M059J (cell line): ENCODE results near the gene RASGRP1. TPM values are rescaled to one million over a fixed set of nuclear protein-coding genes. Genes with fewer than 3 reads are reported as not detected.
"Not testable (repeated sequence)": the region's sequence is repeated elsewhere in the genome, so short reads cannot be mapped to it uniquely, and the experiment has no call there.

Experiments used
- DNase-seq: peaks from one replicate; pipeline ENCODE4 v3.0.0-alpha.2; 2012; ENCODE audit warnings: low read depth
- total RNA-seq: library from RNA; depleted of rRNA; stranded (reverse); fragments of >200 nt; shearing (Covaris generic); gene quantifications from 2 replicates; pipeline ENCODE4 v1.2.3, GENCODE V29; 2014; rRNA removed

The RASGRP1 gene
- 0.22 and 0.52 TPM in 2 replicates for total RNA-seq

DNA sequence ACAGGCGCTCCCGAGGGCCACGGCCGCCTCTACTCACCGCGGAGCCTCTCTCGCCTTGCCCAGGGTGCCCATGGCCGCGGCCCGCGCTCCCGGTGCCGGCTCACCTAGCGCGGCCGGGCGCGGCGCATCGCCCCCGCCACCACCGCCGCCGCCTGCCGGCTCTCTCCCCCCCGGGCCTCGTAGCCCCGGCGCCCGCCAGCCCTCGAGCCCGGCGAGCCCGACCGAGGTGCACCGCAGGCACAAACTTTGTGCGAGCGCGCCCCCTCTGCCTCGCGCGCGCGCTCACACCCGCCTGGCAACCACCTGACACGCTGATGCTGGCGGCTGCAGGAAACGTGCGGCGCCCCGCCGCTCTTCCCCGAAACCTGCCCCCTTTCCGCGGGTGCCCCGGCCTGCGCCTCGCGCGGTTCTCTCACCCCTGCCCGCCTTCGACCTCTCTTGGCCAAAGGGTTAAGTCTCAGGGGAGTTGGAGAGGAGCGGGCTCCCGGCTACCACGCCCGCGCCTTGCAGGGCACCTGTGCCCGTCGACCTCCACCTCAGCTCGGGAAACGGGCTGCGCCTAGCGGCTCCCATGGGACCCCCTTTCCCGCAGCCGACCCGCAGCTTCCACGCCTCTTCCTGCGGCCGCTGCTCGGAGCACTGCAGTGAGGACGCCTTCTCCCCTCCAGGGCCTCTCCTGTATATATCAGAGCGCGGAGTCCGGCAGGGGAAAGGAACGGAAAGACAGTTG, at the start of gene RASGRP1:
TSS of gene RASGRP1 (minus strand) at position 258 of the 730 bp plus-strand sequence. CDS start at position 72, 186 bp downstream.
- peak; percentile 47 for DNase-seq

DNA sequence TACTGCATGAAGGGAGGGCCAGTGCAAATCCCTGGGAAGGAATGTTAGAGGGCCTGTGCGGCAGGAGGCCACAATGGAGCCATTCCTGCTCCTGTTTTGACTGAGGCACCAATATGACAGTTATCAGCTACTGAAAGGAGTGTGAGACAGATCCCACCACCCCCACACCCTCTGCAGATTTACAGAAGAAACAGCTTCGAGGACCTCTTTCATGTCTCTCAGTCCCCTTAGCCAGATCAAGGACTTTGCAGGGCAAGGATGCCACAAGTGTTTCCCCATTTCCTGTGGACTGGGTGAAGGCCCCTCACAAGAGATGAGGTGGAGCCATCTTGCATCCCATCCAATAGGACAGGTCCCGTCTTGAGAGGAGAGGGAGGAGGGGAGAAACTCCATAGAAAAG, 48.5 kb upstream of the RASGRP1 start:
- no peak for DNase-seq

DNA sequence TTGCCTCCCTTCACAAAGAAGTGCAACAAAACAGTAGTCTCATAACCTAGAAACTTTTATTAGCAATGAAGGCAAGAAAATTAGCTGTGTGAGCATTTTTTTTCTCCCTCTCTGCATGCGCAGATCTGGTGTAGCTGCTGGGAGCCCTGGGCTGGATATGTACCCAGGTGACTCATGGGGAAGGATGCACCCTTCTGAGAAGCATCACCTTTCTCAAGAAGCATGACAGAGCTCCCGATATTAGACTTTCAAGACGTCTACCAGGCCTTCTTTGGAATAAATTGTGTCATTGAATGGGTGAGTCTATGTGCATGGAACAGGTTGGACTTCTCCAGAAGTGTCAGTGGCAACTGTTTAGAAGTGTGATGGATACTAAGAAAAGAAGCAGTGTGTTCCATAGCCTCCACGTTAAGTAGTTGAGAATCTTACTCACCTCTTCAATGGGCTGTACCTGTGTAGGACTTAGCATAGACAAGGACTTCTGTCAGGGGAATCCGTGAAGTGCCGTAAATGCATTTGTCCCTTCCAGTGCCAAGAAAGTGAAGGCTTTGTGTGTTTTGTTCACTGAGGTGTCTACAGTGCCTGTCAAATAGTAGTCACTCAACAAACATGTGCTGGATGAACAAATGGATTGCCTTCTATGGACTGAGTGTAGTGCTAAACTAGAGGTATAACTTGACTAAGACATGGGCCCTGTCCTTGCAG, 47.7 kb upstream of the RASGRP1 start:
- DNase-seq = no peak

GRCh38 chr15:38611228-38611627, 46.6 kb upstream of the RASGRP1 start:
- DNase-seq = no peak

- DNase-seq = no peak
These were observed 46.1 kb upstream of the RASGRP1 start for GRCh38 chr15:38610748-38611147.

DNA sequence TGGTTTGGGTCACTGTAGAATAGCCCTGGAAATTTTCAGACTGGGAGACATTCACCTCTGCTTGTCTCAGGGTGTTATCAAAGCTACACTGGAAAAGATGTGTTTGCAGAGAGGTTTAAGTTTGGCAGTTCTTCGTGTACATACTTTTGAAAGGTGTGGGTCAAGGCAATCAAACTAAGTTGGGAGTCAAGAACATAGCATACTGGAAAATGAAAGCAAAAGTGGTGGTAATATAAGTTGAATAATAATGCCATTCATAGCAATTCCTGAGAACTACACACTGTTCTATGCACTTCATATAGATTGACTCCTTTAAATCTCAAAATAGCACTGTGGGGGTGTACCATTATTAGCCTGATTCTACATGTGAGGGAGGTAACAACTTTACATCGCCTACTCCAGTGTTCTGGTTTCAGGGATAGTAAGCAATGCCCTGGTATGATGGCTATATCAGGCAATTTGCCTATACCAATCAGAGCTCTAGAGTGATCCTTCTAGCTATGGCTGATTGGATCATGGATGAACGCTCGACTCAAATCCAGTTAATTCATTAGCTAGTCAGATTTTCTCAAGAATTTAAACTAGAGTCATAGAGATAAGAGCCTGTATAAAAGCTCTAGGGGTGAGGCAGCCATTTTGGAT, 44.6 kb upstream of the RASGRP1 start:
- DNase-seq = peak; percentile 11

DNA sequence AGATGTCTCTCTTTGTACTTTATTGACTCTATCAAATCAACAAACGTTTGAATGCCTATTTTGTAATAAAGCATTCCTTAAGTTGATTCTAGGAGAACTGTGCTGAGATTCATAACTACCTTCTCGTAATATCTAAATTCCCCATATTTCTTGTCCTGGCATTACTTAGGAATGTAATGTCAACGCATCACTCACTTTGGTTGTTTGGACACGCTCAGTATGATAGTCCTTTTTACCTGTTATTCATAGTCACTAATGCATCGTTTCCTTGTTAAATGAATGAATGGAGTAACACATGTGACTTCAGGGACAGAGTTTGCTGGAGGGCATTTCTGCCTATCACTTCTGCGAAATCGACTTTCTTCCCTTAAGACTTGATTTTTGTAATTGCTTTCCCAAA, 44.1 kb upstream of the RASGRP1 start:
- no peak for DNase-seq

- DNase-seq = no peak
These were observed 41.1 kb upstream of the RASGRP1 start for GRCh38 chr15:38605744-38606143.

DNA sequence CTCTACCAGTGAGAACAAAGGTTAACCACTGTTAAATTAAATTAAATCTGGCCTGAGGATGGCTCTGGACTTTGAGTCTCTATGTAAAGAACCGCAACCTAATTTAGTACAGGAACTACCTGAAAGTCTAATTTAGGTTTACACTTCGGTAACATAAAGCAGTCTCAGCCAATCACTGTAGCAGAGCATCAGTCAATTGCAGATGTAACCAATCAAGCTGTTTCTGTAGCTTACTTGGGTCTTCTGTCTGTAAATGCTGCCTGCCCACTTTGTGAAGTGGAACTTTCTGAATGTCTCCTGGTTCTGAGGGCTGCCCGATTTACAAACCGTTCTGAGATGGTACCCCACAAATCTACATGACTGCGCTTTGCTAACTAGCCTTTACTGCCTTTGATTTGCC, 39.1 kb upstream of the RASGRP1 start:
- no peak for DNase-seq

DNA sequence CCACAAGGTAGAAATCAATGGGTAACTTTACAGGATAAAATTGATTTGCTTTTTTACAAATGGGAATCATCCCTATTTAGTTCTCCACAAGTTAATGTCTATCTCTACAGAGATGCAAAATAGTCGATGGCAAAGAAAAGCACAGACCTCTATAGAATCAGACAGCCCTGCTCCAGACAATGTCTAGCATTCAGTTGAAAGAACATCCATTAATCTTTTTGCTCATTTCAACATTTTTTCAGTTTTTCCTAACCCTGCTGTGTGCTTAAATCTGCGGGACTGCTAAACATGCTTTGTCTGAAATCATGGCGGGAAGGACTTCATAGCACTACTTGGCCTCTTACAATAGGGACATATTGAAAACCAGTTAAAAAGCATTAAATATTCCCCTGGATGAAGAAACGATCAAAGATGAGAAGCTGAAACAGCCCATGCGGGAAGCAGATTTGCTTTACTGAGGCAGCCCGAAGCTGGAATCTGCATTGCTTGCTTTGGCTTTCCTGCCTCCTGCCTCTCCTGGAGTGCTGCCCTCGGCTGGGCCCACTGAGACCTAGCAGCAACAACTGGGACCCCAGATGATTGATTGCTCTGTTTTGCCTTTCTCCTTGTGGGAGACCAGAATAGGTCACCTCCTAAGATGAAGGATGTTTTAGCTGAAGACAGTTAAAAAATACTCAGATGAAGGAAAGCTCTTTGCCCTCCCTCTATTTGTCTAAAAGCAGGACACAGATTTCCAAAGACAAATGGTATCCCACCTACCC, 38.5 kb upstream of the RASGRP1 start:
- no peak for DNase-seq

DNA sequence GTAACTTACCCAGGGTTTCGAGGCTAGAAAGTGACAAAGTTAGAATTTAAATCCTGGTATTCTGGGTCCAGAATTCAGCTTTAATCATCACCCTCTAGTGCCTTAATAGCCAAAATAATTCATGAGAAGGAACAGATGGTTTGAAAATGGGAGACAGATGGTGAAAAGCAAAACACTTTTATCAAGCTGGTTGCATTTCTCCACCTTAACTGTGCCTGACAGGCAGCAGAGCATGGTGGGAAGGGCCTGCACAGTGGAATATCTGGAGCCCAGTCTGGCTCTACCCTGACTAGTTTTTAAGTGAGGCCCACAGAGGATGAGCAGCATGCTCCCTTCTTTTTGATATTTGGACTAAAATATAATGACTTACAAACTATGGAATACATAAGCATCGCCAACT, 35.6 kb upstream of the RASGRP1 start:
- DNase-seq = no peak

DNA sequence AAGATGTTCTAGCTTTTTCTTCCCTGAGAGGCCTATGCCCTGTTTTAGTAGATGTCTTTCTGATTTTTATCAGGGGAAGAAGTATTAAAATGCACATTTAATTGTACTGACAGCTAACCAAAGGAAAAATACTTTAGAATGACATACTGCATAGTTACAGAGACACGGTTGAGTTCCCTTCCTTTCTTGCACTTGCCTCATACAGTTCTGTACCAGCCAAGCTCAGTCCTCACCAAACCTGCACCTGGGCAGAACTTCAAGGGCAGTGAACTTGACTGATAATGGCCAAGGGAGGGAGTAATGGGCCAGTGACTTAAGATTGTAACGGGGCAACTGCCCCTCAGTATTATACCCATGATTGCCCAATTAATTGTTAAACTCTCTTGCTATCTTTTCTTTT, 34.1 kb upstream of the RASGRP1 start:
- DNase-seq = no peak

DNA sequence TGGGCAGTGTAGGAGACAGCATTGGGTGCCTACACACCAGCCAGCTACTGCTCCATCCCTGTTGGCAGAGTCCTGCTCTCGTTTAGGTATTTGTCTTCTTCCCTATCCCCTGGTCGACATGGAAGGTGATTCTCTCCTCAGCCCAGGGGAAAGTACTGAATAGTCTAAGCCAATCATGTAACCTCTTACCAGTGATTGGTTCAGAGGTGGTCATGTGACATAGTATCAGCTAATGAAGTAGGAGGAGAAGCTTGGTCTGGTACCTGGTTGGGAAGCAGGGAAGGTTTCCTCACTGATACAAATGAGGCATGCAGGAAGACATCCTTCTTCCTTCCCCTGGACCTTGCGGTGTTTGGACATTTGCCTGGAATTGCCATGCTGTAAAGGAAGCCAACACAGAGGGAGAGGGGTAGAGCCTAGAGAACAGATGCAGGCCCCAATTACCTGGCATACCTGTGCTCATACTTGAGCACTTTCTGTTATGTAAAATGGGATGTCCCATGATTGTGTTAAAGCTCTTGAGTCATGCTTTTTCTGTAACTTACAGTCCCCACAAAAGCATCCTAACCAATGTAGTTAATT, 32.7 kb upstream of the RASGRP1 start:
- no peak for DNase-seq

- DNase-seq = no peak
These were observed 28.9 kb upstream of the RASGRP1 start for GRCh38 chr15:38593524-38593923.

GRCh38 chr15:38589502-38589901, 24.9 kb upstream of the RASGRP1 start:
- DNase-seq = peak; percentile 75

DNA sequence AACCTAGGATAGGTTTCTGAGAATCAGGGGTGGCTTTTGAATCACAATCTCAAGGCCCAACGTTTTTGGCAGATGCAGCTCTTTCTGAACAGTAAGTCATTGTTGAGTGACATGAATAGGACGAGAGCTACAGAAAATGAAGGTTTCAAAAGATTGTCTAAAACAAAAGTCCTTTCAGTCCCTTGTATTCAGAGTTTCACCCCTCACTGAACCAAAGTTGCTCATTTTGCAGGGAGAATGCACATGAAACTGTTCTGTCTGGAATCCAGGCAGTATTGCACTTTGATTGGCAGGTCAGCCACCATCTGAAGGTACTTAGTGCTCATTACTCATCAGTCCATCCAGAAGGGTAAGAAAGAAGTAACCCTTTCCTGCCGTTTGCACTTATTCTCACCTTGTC, 24.1 kb upstream of the RASGRP1 start:
- DNase-seq = peak; percentile 15

DNA sequence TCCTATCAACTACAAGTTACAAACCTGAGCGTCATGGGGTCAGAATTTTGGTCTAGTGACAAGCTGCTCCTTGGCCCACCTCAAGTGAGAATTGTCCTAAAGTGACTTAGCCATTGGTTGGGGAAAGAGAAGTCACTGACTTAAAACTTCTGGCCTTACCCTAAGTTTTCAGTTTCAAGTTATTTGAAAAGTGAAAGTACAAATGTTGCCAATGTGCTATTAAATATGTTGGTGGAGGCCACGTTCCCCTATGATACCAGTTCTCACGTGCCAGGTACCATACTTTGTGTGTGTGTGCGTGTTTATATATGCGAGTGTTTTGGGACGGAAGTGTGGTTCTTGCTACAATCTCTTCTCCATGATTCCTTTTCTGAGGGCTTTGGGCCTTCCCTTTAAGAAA, 22.6 kb upstream of the RASGRP1 start:
- DNase-seq = no peak

- not testable (repeated sequence) for DNase-seq
These were observed 21.4 kb upstream of the RASGRP1 start for GRCh38 chr15:38586005-38586404.

DNA sequence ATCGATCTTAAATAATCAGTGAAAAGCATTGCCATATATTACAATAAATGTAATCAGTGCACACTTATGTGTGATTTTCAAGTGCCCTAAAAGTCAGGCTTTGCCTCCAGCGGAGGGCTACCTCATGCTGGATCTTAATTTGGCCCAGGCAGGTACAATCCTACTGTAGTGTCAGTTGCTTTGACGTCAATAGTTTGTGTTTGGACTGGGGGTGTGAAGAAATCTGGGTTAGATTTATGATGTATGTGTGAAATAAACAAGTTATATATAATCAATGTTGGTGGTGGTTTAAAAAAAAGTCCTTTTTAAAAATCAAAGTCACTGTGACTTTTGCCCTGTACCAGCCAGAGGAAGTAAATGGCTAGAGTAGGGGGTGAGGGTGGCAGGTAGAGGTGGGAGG, 14.0 kb upstream of the RASGRP1 start:
- DNase-seq = no peak

DNA sequence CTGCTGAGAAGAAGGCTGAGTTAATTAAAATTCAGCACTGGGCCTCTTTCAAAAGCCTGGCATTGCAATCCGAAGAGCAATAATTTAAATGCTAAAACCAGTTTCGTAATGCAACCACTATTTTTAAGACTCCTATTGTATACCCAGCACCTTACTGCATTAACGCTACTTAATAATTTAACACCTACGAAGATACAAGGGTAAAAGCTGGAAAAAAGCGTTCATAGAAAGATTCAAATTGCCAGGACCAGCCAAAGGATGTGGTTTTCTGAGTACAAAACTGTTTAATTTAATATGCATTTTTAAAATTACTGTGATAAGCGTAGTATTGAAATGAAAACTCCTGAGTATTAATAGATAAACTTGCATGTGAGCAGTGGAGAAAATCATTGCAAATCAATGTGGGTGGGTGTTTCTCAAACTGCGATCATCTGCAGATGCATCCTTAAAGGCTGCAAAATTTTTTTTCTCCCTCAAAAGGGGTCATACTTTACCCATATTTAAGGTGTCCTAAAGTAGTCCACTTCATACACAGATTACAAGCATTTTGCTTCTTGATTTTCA, 12.9 kb upstream of the RASGRP1 start:
- no peak for DNase-seq

DNA sequence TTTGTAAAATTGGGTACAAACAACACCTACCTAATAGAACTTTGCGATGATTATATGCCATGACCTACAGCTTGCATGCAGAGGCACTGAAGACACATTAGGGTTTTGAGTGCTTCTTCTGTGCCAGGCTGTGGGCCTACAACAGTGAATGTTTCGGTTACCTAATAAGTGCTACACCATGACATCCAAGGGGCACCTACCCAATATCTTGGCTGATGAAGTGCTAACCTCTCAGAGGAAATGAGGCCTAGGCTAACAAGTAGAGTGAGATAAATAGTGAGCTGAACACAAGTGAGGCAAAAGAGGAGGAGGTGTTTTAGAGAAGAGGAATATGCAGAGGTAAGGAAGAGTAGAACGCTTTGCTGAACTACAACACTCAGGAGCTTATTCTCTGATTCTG, 12.2 kb upstream of the RASGRP1 start:
- DNase-seq = no peak
